HG03558 (cell line): ENCODE results near the gene GBX2.
"Not testable (repeated sequence)": the region's sequence is repeated elsewhere in the genome, so short reads cannot be mapped to it uniquely, and the experiment has no call there.

ENCODE experiments used
- ATAC-seq: cut with Tn5 transposase; IDR thresholded peaks from one replicate; pipeline ENCODE4 v1.9.1; 2021; ENCODE audit warnings: moderate number of reproducible peaks; ENCODE audit not compliant: unreplicated experiment; ENCODE audit errors: extremely low read depth

The GBX2 gene

DNA sequence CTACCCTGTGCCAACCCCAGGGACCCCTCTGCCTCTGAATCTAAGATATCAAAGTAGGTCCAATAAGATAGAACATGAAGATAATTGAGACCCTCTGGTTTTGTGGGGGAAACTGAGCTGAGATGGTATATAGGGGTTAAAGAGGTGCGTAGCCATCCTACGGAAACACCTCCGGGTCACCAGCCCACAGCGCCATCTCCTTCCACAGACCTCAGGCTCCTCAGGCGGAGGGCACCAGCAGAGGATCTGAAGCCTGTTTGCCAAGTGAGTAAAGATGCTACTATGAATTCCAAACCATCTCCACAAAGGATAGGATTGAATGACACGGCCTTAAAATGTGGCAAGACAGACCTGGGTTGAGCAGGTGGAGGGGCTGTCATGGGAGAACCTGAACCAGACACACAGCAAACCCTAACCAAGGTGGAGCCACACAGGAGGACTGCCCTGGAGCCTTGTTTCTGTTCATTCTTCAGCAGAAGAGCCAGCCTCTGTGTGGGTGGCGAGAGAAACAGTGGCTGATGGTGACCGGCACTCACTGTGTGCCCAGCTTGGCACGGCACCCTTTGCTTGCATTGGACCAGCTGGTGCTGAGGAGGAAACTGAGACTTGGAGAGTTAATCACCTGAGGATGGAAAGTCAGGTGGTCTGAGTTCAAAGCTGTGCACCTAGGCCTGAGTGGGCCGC lies 10.2 kb downstream of the GBX2 start:
- no peak for ATAC-seq

DNA sequence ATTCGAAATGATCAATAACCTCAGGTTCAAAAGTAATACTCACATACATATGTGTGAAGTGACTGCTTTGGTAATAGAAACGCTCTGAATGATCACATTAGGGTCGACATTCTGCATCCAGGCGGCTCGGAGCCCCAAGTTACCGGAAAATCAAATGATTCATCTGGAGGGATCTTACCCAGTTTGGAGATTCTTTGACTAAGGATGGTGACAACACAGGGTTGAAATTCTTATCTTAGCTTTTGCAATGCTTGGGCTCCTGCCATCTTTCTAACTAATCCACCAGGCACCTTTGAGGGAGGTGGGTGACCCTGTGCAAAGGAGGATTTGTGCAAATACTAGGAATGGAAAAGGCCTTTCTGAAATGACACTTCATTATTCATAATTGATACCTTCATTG lies 10.8 kb downstream of the GBX2 start:
- no peak for ATAC-seq

DNA sequence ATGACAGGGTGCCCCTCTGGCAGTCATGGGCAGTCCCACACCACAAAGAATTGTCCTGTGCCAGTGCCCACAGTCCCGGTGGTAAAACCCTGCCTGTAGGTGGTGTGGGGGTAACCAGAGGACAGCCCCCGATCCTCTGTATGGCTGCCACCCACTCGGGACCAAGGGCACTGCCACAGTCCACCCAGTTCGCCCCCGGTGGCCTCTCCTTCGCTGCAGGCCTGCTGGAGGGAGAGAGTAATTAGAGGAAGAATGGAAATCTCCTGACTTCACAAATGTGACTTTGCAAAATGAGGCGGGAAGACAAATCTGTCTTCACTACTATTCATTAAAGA lies 11.4 kb downstream of the GBX2 start:
- ATAC-seq: no peak

DNA sequence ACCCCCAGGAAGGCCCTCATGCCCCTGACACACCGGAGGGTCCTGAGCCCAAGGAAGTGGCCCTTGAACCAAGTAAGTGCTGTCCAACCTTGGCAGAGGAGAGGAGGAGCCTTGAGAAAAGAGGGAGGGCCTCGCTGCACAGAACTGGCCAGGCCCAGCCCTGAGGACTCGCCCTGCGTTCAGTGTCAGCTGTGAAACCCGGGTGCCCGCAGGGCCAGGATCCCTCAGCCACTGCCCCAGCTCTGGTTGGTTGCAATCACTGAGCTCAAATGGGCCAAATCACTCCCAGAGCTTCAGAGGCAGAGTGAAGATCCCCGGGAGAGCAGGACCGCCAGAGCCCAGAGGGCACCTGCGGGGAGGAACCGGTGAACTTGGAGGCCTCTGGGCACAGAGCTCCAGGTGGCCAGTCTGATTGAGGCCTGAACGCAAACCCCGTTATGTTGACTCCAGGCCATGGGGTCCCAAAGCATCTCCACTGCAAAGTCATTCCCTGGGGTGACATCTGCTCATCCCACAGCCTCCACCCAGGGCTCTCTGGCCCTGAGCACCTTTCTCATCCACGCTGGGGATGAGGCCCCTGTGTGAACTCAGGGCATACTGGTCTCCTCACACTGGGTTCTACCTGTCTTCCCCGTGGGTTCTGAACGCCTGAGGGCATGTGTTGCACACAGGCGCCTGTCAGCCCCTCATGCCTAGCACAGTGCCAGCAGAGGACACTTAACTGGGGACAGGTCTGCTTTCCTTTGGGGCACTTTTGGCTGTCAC lies 11.9 kb downstream of the GBX2 start:
- ATAC-seq: no peak

DNA sequence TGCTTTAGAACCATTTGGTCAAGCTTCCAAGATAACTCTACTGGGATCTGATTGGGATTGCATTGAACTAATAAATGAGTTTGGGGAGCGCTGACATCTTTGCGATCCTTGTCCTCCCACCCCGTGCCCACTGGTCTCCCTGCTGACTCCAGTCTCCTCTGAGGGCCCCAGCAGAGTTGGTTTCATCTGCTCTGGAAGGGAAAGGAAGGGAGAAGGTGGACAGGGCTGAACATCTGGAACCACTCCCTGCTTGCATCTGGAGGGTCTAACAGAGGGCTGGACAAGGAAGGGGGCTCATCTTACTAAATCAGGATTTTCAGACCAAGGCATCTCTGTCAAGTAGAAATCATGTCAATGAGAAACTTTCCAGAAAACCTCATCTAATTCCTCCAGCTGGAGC lies 12.8 kb downstream of the GBX2 start:
- no peak for ATAC-seq

DNA sequence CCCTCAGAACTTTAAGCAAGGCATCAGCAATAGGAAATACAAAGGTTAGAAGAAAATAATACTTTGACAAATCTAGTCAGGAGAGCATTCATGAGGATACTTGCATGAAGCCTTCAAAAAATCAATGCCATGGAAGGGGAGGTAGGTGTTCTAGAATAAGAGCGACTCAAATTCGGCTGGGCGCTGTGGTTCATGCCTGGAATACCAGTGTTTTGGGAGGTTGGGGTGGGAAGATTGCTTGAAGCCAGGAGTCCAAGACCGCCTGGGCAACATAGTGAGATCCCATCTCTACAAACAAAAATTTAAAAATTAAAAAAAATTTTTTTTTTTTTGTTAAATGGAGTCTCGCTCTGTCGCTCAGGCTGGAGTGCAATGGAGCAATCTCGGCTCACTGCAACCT lies 21.8 kb downstream of the GBX2 start:
- ATAC-seq: no peak

DNA sequence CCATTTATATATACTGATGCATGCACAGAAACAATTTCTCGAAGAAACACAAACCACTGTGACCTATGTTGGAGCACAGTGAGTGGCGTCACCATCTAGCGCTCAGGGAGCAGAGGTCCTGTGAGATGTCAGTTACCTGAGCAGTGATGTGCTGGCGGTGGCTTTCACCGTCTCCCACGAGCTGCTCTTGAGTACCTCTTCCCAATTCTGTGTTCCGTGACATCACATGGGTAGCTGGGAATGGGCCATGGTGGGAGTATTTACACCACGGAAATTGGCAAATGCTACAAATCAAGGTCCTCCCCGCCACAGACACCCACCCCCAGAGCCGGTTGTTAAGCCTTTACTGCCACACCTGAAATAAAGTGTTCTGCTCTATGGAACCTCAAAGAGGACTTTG lies 24.4 kb downstream of the GBX2 start:
- ATAC-seq: no peak

DNA sequence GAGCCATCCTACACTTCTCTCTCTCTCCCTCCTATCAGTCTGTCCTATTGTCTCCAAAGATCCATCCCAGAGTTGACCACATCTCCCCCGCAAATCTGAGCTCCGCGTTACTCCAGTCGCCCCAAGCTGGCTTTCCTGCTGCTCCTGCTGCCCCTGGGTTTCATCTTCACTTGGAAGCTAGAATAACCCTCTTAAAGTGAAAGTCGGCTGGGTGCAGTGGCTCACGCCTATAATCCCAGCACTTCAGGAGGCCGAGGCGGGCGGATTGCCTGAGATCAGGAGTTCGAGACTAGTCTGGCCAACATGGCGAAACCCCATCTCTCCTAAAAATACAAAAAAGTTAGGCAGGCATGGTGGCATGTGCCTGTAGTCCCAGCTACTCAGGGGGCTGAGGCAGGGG lies 26.6 kb downstream of the GBX2 start:
- not testable (repeated sequence) for ATAC-seq

DNA sequence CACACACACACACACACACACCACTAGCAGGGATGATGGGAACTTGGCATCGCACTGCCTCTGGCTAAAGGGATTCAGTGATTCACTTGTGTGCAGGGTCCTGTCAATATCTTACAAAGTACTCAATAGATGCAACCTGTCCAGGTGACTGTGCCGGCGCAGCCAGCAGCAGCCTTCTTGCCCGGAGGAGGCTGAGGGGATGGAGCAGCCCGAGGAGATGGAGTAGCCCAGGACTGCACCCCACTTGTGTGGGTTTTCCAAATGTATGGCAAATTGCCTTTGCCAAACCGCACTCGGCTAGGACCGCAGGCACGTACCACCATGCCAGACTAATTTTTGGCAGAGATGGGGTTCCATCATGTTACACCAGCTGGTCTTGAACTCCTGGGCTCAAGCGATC lies 31.1 kb downstream of the GBX2 start:
- ATAC-seq: no peak

DNA sequence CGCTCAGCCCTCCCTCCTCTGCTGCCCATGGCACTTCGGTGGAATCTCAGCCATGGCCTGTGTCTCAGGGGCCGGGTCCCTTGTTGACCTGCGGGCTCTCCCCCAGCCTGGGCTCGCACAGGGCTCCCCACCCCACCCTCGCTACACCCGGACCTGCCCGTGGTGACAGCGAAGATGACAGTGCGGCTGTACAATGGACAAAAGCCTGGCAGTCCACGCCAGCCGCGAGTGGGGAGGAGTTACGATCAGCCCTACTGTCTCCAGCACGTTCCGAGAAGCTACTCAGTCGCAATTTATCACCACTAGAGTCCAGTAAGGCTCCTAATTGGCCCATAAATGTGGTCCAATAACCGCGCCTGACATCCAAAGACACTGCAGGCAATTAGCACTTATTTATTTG lies 31.6 kb downstream of the GBX2 start:
- no peak for ATAC-seq

DNA sequence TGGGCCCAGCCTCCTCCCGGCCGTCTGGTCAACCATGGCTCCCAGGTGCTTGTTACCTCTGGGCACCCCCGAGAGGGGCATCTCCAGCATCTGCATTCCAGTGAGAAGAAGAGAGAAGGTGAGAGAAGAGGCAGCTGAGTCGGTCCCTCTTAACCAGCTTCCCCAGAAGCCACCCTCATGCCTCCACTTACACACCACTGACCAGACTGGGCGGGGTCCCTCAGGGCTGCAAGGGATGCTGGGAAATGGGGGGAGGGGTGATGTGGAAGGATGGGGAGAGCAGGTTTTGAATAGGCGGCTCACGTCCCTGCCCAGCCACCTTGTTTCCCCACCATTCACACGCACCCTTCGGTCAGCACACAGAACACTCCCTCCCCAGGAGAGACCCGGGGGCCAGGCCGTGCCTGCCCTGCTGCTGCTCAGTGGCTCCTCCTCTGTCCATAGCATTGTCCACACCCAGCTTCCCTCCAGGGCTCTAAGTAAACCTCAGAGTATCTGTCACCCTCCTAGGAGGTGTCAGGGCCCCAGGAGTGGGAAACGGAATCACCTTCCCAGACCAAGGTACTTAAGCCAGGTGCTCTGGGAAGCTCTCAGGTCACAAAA lies 34.7 kb downstream of the GBX2 start:
- no peak for ATAC-seq

DNA sequence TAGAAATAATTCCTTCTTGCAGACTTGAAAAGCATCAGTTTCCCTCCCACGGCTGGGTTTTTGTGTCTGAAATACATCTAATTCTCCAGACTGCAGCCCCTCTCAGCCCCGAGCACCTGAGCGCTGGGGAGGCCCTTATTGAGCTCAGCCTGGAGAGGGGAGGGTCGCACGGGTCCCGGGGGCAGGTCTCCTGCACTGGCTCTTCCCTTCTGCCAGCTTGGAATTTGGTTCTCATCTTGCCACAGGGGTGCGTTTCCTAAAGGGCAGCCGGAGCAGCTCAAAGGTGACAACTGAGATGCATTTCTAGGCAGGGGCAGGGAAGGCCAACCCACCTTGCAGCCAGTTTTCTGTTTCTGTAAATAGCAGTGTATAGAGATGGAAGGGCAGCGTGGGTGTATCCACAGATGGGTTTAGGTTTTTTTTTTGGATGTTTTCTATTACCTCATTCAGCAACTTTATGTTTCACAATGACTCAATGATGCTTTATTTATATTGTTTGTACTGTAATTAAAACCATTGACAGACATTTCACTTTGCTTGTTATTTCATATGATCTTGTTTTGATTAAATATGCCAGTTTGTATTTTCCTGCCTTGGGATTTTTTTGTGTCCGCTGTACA lies 37.0 kb downstream of the GBX2 start:
- ATAC-seq: no peak

DNA sequence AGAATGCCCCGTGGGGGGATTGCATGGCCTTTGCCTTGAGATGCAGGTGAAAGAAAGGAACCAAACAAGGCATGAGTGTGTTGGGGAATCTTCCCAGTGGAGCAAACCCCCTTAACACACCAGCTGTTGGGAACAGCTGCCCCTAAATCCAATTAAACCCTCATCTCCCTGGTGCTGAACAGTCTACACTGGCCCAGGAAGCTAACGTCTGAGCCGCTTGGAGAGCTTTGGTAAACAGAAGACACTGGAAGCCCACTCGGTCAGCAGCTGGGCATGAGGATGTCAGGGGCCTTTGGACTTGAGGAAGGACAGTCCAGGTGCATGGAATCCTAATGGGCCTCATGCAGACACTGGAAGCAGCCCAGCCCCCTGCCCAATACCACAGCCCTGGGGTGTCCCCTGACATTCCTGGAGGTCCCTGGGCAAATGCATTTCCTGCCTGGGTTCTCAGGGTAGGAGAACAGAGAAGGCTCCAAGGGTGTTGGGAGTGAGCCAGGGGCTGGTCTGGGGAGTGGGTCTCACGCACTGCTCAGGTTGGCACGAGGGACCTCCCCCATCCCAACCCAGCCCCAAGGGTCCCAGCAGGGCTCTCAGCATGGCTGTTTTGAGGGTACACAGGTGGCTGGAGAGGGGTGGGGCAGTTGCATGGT lies 37.7 kb downstream of the GBX2 start:
- no peak for ATAC-seq

DNA sequence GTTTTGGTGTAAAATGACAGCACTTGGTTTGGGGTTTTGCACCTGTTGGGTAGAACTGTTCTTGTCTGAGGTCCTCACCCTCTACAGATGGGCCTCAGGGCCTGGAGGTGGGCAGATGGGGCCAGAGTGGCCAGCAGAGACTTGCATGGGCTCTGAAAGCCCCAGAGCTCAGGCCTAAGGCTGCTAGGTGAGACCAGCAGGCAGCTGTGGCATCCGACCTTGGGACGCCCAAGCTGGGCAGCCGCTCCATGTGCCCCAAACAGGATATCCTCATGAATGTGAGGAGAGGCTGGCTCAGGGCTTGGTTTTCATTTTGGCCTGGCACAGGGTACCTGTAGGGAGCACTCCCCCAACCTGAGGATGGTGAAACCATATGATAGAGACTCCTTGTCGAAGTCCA lies 38.3 kb downstream of the GBX2 start:
- no peak for ATAC-seq

DNA sequence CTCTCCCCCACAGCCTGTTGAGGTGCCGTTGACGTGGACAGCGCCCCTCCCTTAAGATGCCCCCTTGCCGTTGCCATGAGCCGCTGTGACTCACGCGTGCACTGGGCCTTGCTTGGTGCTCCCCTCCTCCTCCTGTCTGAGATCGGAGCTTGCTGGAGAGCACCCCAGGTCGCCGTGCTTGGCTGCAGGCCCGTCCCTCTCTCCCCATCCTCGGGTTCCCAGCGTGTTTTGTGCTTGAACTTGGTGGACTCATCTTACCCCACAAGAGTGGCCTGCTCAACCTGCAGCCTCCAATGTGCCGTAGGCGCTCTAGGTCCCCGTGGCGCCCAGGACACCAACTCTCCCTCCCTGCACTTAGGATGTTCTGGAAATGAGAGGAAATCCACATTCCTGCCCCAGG lies 39.9 kb downstream of the GBX2 start:
- ATAC-seq: no peak

DNA sequence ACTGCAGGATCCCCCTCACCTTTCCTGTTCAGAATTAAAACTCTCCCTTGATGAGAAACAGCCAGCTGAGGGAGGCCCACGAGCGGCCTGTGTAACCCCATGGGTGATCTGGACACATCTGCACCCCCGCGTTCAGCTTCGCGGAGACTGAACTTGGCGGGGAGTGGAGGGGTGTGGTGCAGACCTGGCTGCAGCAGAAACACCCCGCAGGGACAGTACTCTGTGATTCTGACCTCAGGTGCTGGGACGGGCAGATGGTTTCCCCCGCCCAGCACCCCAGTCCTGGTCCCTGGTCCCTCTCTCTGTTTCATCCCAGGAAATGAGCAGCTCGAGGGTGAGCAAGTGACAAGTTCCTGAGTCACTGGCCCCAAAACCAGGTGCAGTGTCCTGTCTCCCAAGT lies 41.2 kb downstream of the GBX2 start:
- ATAC-seq: no peak

DNA sequence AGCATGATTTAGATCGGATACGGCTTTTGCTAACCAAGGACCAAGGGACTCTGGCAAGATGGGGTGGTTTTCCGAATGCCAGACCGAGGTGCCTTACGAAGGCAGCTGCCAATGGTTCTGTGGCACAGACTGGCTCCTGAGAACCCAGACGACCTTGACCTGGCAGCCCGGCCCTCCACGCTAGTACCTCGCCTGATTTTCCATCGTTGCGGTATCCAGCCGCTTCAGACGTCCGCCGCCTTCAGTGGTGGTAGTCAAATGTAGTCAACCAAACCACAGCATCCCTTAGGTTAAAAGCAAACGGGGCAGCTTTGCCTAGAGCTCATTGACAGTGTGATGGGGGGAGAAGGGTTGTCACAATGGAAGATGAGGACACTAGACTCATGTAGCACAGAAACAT lies 42.6 kb downstream of the GBX2 start:
- no peak for ATAC-seq

DNA sequence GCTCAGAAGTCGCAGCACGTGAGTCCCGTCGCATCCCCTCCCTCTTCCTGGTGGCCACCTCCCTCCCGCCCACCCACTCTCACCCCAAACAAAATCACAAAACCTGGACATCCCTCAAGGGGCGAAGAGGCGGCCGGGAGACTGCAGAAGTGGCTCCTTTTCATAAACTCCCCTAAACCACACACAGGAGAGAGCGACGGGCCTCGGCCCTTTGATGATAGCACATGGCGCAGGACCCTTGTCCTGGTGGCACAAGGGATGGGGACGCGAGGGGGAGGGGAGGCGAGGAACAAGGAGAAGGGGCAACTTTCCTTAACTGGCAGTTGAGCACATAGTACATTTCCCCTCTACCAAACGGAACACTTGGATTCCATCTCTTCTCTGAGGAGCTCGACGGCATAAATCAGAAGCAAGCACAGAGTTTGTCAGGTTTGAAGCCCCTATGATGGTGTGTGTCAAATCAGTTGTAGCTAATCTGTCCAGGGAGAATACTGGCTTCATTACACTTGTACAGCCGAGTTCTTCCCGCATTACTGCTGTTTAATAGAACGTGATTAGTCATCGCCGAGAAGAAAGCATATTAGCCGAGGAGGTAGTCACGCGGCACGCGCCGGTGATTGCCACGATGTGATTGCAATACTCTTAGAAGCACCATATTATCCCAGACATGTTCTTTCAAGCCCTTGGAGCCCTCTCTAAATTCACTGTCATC lies 43.8 kb downstream of the GBX2 start:
- no peak for ATAC-seq

DNA sequence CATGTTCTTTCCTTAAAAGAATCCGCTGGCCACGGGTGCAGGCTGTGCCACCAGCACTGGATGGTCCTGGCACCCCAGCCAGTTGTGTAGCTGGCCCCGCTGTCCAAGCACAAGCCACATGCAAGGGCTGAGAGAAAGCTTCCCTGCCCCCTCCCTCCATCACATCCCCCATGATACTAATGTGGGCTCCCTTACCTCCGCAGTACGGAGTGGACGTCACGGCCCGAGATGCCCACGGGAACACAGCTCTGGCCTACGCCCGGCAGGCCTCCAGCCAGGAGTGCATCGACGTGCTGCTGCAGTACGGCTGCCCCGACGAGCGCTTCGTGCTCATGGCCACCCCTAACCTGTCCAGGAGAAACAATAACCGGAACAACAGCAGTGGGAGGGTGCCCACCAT lies 44.5 kb downstream of the GBX2 start:
- ATAC-seq: no peak

DNA sequence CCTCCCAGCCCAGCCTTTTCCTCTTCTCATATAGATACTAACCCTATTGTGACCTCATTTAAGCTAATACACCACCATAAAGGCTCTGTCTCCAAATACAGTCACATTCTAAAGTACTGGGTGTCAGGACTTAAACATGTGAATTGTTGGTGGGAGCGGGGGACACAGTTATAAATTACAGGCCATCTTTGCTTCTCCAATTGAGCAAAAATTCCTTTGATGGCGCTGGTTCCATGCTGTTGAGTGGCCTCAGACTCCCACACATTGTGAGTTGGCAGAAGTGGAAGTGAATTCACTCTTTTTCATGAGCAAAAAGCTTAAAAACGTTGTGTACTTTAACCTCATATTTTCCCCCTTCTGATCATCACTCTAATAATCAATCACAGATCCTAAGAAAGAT lies 46.0 kb downstream of the GBX2 start:
- no peak for ATAC-seq
